ENCODE results near the gene FARS2.

- TF ChIP-seq CTCF (conservative IDR thresholded peaks at IDR 0.05; ENCODE audit: low read length) (no peak), EZH2phosphoT487 (IDR thresholded peaks at IDR 0.05; ENCODE audit: borderline replicate concordance, low read depth, low read length) (no peak)
Measured at GRCh38 chr6:5468586-5468985, 207.3 kb downstream of the FARS2 start.
